GM23338 (cell line): Measurements from ENCODE around the gene MYOC. TPM values are rescaled to one million over a fixed set of nuclear protein-coding genes. Genes with fewer than 3 reads are reported as not detected.
A peak's percentile ranks its signal among the peaks of the same experiment; 100 is the strongest.
"Not testable (repeated sequence)": the region's sequence is repeated elsewhere in the genome, so short reads cannot be mapped to it uniquely, and the experiment has no call there.

Source experiments
- ATAC-seq: fragments of 200-7000 bp; cut with Tn5 transposase; 3 replicates; pipeline ENCODE4 v1.9.1; 2020
- DNase-seq: peaks from one replicate; pipeline ENCODE4 v3.0.0-alpha.2; 2015; ENCODE audit warnings: low spot score
- H2AFZ ChIP-seq: fragments of 200-600 bp; sonication (generic); 2 replicates; pipeline ENCODE4 v1.8.0; 2016; ENCODE audit warnings: antibody characterized with exemption, mild to moderate bottlenecking, moderate library complexity
- H3F3A ChIP-seq: fragments of 200-600 bp; sonication (generic); replicated peaks from 2 replicates; pipeline ENCODE4 v1.8.0; 2017; ENCODE audit warnings: antibody characterized with exemption, mixed run types, low read depth
- H3K27ac ChIP-seq: fragments of 200-600 bp; sonication (generic); 2 replicates; pipeline ENCODE4 v1.6.1; 2016; ENCODE audit warnings: low read depth
- H3K27me3 ChIP-seq: fragments of 200-600 bp; sonication (generic); 2 replicates; pipeline ENCODE4 v1.8.0; 2016; ENCODE audit warnings: mild to moderate bottlenecking, mixed run types, moderate library complexity; ENCODE audit not compliant: insufficient read depth
- H3K36me3 ChIP-seq: fragments of 200-600 bp; sonication (generic); 2 replicates; pipeline ENCODE4 v1.8.0; 2016; ENCODE audit warnings: mild to moderate bottlenecking; ENCODE audit not compliant: insufficient read depth
- H3K4me1 ChIP-seq: fragments of 200-600 bp; sonication (generic); 2 replicates; pipeline ENCODE4 v1.8.0; 2016; ENCODE audit warnings: mild to moderate bottlenecking, moderate library complexity; ENCODE audit not compliant: insufficient read depth
- H3K4me2 ChIP-seq: fragments of 200-600 bp; sonication (generic); 2 replicates; pipeline ENCODE4 v1.7.1; 2017; ENCODE audit warnings: mixed run types
- H3K4me3 ChIP-seq: fragments of 200-600 bp; sonication (generic); 2 replicates; pipeline ENCODE4 v1.6.1; 2016; ENCODE audit warnings: mixed run types
- H3K79me2 ChIP-seq: fragments of 200-600 bp; sonication (generic); replicated peaks from 2 replicates; pipeline ENCODE4 v1.8.0; 2017; ENCODE audit warnings: mild to moderate bottlenecking; ENCODE audit not compliant: insufficient read depth
- H3K9me2 ChIP-seq: fragments of 200-600 bp; sonication (generic); 2 replicates; pipeline ENCODE4 v1.8.0; 2017; ENCODE audit not compliant: insufficient read depth
- H4K20me1 ChIP-seq: fragments of 200-600 bp; sonication (generic); replicated peaks from 2 replicates; pipeline ENCODE4 v1.8.0; 2017; ENCODE audit warnings: mild to moderate bottlenecking; ENCODE audit not compliant: insufficient read depth
- H3K27ac Mint-ChIP-seq: 2 replicates; pipeline ENCODE4 v1.8.0; 2020; ENCODE audit warnings: inconsistent platforms, mild to moderate bottlenecking, moderate library complexity, mixed read lengths
- H3K27me3 Mint-ChIP-seq: 3 replicates; pipeline ENCODE4 v1.8.0; 2022; ENCODE audit warnings: low read depth, mild to moderate bottlenecking, moderate library complexity, mixed read lengths, inconsistent platforms; ENCODE audit not compliant: insufficient read depth, poor library complexity
- H3K36me3 Mint-ChIP-seq: 3 replicates; pipeline ENCODE4 v1.8.0; 2021; ENCODE audit warnings: low read depth, mild to moderate bottlenecking, inconsistent platforms, moderate library complexity, mixed read lengths
- H3K4me1 Mint-ChIP-seq: 3 replicates; pipeline ENCODE4 v1.8.0; 2020; ENCODE audit warnings: mild to moderate bottlenecking, inconsistent platforms, mixed read lengths
- H3K4me3 Mint-ChIP-seq: 3 replicates; pipeline ENCODE4 v1.8.0; 2021; ENCODE audit warnings: moderate library complexity, mild to moderate bottlenecking, inconsistent platforms, mixed read lengths
- H3K9me3 Mint-ChIP-seq: 3 replicates; pipeline ENCODE4 v1.8.0; 2020; ENCODE audit warnings: moderate library complexity, mild to moderate bottlenecking, inconsistent platforms, mixed read lengths
- CTCF ChIP-seq, 2 experiments: fragments of 200-600 bp in 1 of 2; sonication (generic) in 1 of 2; conservative IDR thresholded peaks; 2 replicates each; pipeline versions ENCODE4 v1.5.1 to v1.6.1; 2016 to 2017; ENCODE audit warnings: antibody characterized with exemption in 2 of 2, low read depth in 2 of 2, mild to moderate bottlenecking in 2 of 2, moderate library complexity in 1 of 2
- ETS1 ChIP-seq: IDR thresholded peaks from 2 replicates; pipeline ENCODE4 v1.6.1; 2016; ENCODE audit warnings: antibody characterized with exemption
- JUNB ChIP-seq: IDR thresholded peaks from one replicate; pipeline ENCODE4 v1.6.1; 2016; ENCODE audit warnings: antibody characterized with exemption; ENCODE audit not compliant: unreplicated experiment
- POLR2AphosphoS5 ChIP-seq: IDR thresholded peaks from 2 replicates; pipeline ENCODE4 v1.6.1; 2016; ENCODE audit warnings: antibody characterized with exemption, low read depth
- STAT1 ChIP-seq: IDR thresholded peaks from one replicate; pipeline ENCODE4 v1.6.1; 2016; ENCODE audit warnings: antibody characterized with exemption; ENCODE audit not compliant: unreplicated experiment
- ZNF114 ChIP-seq: fragments of 250-450 bp; sonication (Bioruptor Pico); IDR thresholded peaks from 2 replicates; pipeline ENCODE4 v1.5.0; 2020; ENCODE audit warnings: mild to moderate bottlenecking, moderate library complexity
- ZNF462 ChIP-seq: fragments of 250-450 bp; sonication (Bioruptor Pico); IDR thresholded peaks from 2 replicates; pipeline ENCODE4 v1.5.0; 2020; ENCODE audit warnings: mild to moderate bottlenecking, moderate library complexity
- polyA plus RNA-seq: library from polyadenylated mRNA; unstranded; fragments of >200 nt; fragmentation: Nextera tagmentation; extraction: Ambion mirVana; gene quantifications from 2 replicates; pipeline ENCODE4 v1.2.1, GENCODE V29; 2016
- total RNA-seq: library from RNA; depleted of rRNA; stranded (reverse); fragments of >200 nt; shearing (Covaris generic); gene quantifications from 2 replicates; pipeline ENCODE4 v1.2.3, GENCODE V29; 2014

Gene MYOC
- total and polyA plus RNA-seq, 2 experiments from 2014 or later, result not detected

GRCh38 chr1:171663036-171663853 is 10.8 kb upstream of the MYOC start (continued):
- TF ChIP-seq ZNF462 (CRISPR knock-in tag) (no peak), CTCF (conservative IDR thresholded peaks at IDR 0.05; ENCODE audit: low read depth in 2 of 2) (no peak), JUNB (no peak), STAT1 (no peak), POLR2AphosphoS5 (no peak)

- Mint-ChIP-seq H3K27me3 (no peaks in the 10 kb centered on the region), H3K4me1 (peaks cover 12% of the 10 kb centered on the region), H3K9me3 (no peaks in the 10 kb centered on the region), H3K36me3 (no peaks in the 10 kb centered on the region), H3K4me3 (no peak overlapping the region), H3K27ac (peak overlapping the region; percentile 43; the same call in 1 of the 2 replicates)
- Histone ChIP-seq H3K9me2 (no peaks in the 10 kb centered on the region), H3K36me3 (no peaks in the 10 kb centered on the region), H4K20me1 (no peaks in the 10 kb centered on the region), H3F3A (no peaks in the 10 kb centered on the region), H3K4me2 (no peak overlapping the region), H3K79me2 (no peaks in the 10 kb centered on the region), H3K4me3 (no peak overlapping the region), H3K27me3 (no peaks in the 10 kb centered on the region), H2AFZ (peak overlapping the region; percentile 47), H3K4me1 (peaks cover 4% of the 10 kb centered on the region; the same call in 1 of the 2 replicates), H3K27ac (peak overlapping the region; percentile 17; the same call in 1 of the 2 replicates)
- ATAC-seq (no peak; the same call in 2 of the 3 replicates), DNase-seq (peak; percentile 32)
- TF ChIP-seq ETS1 (no peak), ZNF114 (CRISPR knock-in tag) (no peak)
Measured at GRCh38 chr1:171661076-171661650, 8.7 kb upstream of the MYOC start.

- H3K27ac ChIP-seq, H3K9me3 Mint-ChIP-seq, H3K36me3 ChIP-seq, H3K9me2 ChIP-seq, H3K27me3 ChIP-seq, DNase-seq, H3K4me3 ChIP-seq, H3K27me3 Mint-ChIP-seq, H3K27ac Mint-ChIP-seq, H4K20me1 ChIP-seq, H3K4me1 ChIP-seq, H3K36me3 Mint-ChIP-seq, H3K4me3 Mint-ChIP-seq, ATAC-seq, H3K4me2 ChIP-seq, H3K79me2 ChIP-seq, H3F3A ChIP-seq: not testable (repeated sequence)
- H2AFZ ChIP-seq, result peak overlapping the region; percentile 21; the same call in 1 of the 2 replicates
- H3K4me1 Mint-ChIP-seq, result peaks cover 22% of the 10 kb centered on the region
Measured at GRCh38 chr1:171656206-171656605, 3.7 kb upstream of the MYOC start.
